ENCODE results near the gene GAB1. TPM values are rescaled to one million over a fixed set of nuclear protein-coding genes. Genes with fewer than 3 reads are reported as not detected.

The GAB1 gene
- total RNA-seq, 2 donors from 2014 or later = 48.3 to 77.3 TPM

GRCh38 chr4:143433231-143433630 lies 96.6 kb downstream of the GAB1 start:
- no peak for TF ChIP-seq CTCF (IDR thresholded peaks at IDR 0.05)
- ATAC-seq (ENCODE audit: insufficient number of reproducible peaks, low FRiP score, low read depth) = no peak
- peaks cover 3% of the 10 kb centered on the region for H3K36me3 ChIP-seq

GRCh38 chr4:143435955-143436354 lies 99.3 kb downstream of the GAB1 start:
- TF ChIP-seq CTCF (IDR thresholded peaks at IDR 0.05) = no peak
- H3K36me3 ChIP-seq = peaks cover 7% of the 10 kb centered on the region
- no peaks in the 10 kb centered on the region for H3K27me3 ChIP-seq (replicated peaks; ENCODE audit: insufficient read depth)
- H3K9me3 ChIP-seq = no peaks in the 10 kb centered on the region
- no peak overlapping the region for H3K4me3 ChIP-seq
- DNase-seq (ENCODE audit: low spot score) (no peak), ATAC-seq (ENCODE audit: insufficient number of reproducible peaks, low FRiP score, low read depth) (no peak)
- H3K27ac ChIP-seq = no peak overlapping the region
- H3K4me1 ChIP-seq (ENCODE audit: control insufficient read depth in 1 of 2, low read depth in 2 of 2) = peaks cover 0 to 9% of the 10 kb centered on the region in 2 donors

More at GRCh38 chr4:143433231-143433630, 96.6 kb downstream of the GAB1 start:
- Histone ChIP-seq H3K4me1 (ENCODE audit: control insufficient read depth in 1 of 2, low read depth in 2 of 2) (no peaks in the 10 kb centered on the region), H3K4me3 (no peak overlapping the region), H3K27ac (no peak overlapping the region), H3K27me3 (replicated peaks; ENCODE audit: insufficient read depth) (no peaks in the 10 kb centered on the region), H3K9me3 (no peaks in the 10 kb centered on the region)
- no peak for DNase-seq (ENCODE audit: low spot score)

GRCh38 chr4:143437476-143437875 lies 100.8 kb downstream of the GAB1 start:
- peaks cover 0 to 22% of the 10 kb centered on the region in 2 donors for H3K4me1 ChIP-seq (ENCODE audit: control insufficient read depth in 1 of 2, low read depth in 2 of 2)
- H3K36me3 ChIP-seq = peaks cover 7% of the 10 kb centered on the region
- no peak overlapping the region for H3K27ac ChIP-seq
- no peak for DNase-seq (ENCODE audit: low spot score)
- no peak overlapping the region for H3K4me3 ChIP-seq
- no peak for ATAC-seq (ENCODE audit: insufficient number of reproducible peaks, low FRiP score, low read depth)
- no peak for TF ChIP-seq CTCF (IDR thresholded peaks at IDR 0.05)
- no peaks in the 10 kb centered on the region for H3K27me3 ChIP-seq (replicated peaks; ENCODE audit: insufficient read depth)
- no peaks in the 10 kb centered on the region for H3K9me3 ChIP-seq

- Histone ChIP-seq H3K9me3 (no peaks in the 10 kb centered on the region), H3K36me3 (peaks cover 7% of the 10 kb centered on the region), H3K27ac (no peak overlapping the region), H3K4me1 (ENCODE audit: control insufficient read depth in 1 of 2, low read depth in 2 of 2) (peaks cover 0 to 22% of the 10 kb centered on the region in 2 donors), H3K27me3 (replicated peaks; ENCODE audit: insufficient read depth) (no peaks in the 10 kb centered on the region), H3K4me3 (no peak overlapping the region)
- ATAC-seq (ENCODE audit: insufficient number of reproducible peaks, low FRiP score, low read depth) (no peak), DNase-seq (ENCODE audit: low spot score) (no peak)
- no peak for TF ChIP-seq CTCF (IDR thresholded peaks at IDR 0.05)
These were observed 101.3 kb downstream of the GAB1 start for GRCh38 chr4:143437937-143438336.

GRCh38 chr4:143438710-143439109 lies 102.0 kb downstream of the GAB1 start:
- Histone ChIP-seq H3K36me3 (peaks cover 7% of the 10 kb centered on the region), H3K9me3 (no peaks in the 10 kb centered on the region), H3K27me3 (replicated peaks; ENCODE audit: insufficient read depth) (no peaks in the 10 kb centered on the region), H3K4me1 (ENCODE audit: control insufficient read depth in 1 of 2, low read depth in 2 of 2) (peaks cover 3 to 30% of the 10 kb centered on the region in 2 donors), H3K4me3 (no peak overlapping the region), H3K27ac (no peak overlapping the region)
- DNase-seq (ENCODE audit: low spot score) = no peak
- no peak for TF ChIP-seq CTCF (IDR thresholded peaks at IDR 0.05)
- no peak for ATAC-seq (ENCODE audit: insufficient number of reproducible peaks, low FRiP score, low read depth)
